GM23338 (cell line): ENCODE results near the gene ANP32A. TPM values are rescaled to one million over a fixed set of nuclear protein-coding genes. Genes with fewer than 3 reads are reported as not detected.

ENCODE experiments used
- CREB1 ChIP-seq: fragments of 250-450 bp; sonication (Bioruptor Pico); IDR thresholded peaks from 2 replicates; pipeline ENCODE4 v1.5.0; 2020; ENCODE audit warnings: low read depth, mild to moderate bottlenecking, moderate library complexity
- EZH2 ChIP-seq: fragments of 200-600 bp; sonication (generic); IDR thresholded peaks from one replicate; pipeline ENCODE4 v1.8.0; 2017; ENCODE audit warnings: antibody characterized with exemption, mild to moderate bottlenecking, low read depth; ENCODE audit not compliant: unreplicated experiment
- EZH2phosphoT487 ChIP-seq: fragments of 200-600 bp; sonication (generic); IDR thresholded peaks from one replicate; pipeline ENCODE4 v1.8.1; 2018; ENCODE audit warnings: antibody characterized with exemption; ENCODE audit not compliant: unreplicated experiment
- JUNB ChIP-seq: IDR thresholded peaks from one replicate; pipeline ENCODE4 v1.6.1; 2016; ENCODE audit warnings: antibody characterized with exemption; ENCODE audit not compliant: unreplicated experiment
- REST ChIP-seq: IDR thresholded peaks from one replicate; pipeline ENCODE4 v1.6.1; 2018; ENCODE audit warnings: antibody characterized with exemption; ENCODE audit not compliant: unreplicated experiment
- STAT1 ChIP-seq: IDR thresholded peaks from one replicate; pipeline ENCODE4 v1.6.1; 2016; ENCODE audit warnings: antibody characterized with exemption; ENCODE audit not compliant: unreplicated experiment
- ZNF114 ChIP-seq: fragments of 250-450 bp; sonication (Bioruptor Pico); IDR thresholded peaks from 2 replicates; pipeline ENCODE4 v1.5.0; 2020; ENCODE audit warnings: mild to moderate bottlenecking, moderate library complexity
- ZNF331 ChIP-seq: fragments of 250-450 bp; sonication (Bioruptor Pico); IDR thresholded peaks from 2 replicates; pipeline ENCODE4 v1.5.0; 2020; ENCODE audit warnings: low read depth, mild to moderate bottlenecking, moderate library complexity
- ZNF462 ChIP-seq: fragments of 250-450 bp; sonication (Bioruptor Pico); IDR thresholded peaks from 2 replicates; pipeline ENCODE4 v1.5.0; 2020; ENCODE audit warnings: mild to moderate bottlenecking, moderate library complexity
- polyA plus RNA-seq: library from polyadenylated mRNA; unstranded; fragments of >200 nt; fragmentation: Nextera tagmentation; extraction: Ambion mirVana; gene quantifications from 2 replicates; pipeline ENCODE4 v1.2.1, GENCODE V29; 2016
- total RNA-seq: library from RNA; depleted of rRNA; stranded (reverse); fragments of >200 nt; shearing (Covaris generic); gene quantifications from 2 replicates; pipeline ENCODE4 v1.2.3, GENCODE V29; 2014

ANP32A gene
- total and polyA plus RNA-seq, 2 experiments from 2014 or later, result 204 to 304 TPM

GRCh38 chr15:68844856-68845550 is 24.3 kb upstream of the ANP32A start (continued):
- no peak for TF ChIP-seq ZNF462 (CRISPR knock-in tag)
- no peak for TF ChIP-seq JUNB
- TF ChIP-seq EZH2phosphoT487, result no peak
- TF ChIP-seq EZH2, result no peak
- no peak for TF ChIP-seq ZNF114 (CRISPR knock-in tag)
- TF ChIP-seq REST, result no peak
- TF ChIP-seq CREB1, result no peak
- no peak for TF ChIP-seq ZNF331 (CRISPR knock-in tag)
- no peak for TF ChIP-seq STAT1
